Measurements from ENCODE around the gene GRPEL1.

GRPEL1 gene

DNA sequence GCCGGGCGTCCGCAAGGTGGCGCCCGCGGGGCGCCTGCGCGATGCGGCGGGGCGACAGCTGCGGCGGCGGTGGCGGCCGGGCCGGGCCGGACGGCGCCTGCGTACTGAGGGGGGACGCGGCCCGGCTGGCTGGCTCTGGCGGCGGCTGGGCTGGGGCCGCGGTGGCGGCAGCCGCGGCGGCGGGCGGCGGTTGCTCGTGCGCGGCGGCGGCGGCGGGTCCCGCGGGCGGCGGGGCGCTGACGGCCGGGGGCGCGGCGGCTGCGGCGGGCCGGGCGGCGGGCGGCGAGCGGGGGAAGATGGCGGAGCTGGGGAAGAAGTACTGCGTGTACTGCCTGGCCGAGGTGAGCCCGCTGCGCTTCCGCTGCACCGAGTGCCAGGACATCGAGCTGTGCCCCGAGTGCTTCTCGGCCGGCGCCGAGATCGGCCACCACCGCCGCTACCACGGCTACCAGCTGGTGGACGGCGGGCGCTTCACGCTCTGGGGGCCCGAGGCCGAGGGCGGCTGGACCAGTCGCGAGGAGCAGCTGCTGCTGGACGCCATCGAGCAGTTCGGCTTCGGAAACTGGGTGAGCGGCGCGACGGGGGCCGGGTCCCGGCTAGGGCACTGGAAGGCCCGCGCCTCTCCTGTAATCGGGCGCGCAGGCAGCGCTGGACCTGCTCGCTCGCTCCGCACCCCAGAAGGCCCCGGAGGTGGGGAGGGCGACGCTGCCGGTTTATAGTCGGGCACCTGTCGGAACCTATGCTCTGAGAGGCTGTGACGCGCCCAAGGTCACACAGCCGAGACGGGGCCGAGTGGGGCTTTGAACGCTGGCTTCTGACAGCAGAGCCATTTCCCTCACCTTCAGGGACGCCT, 24.4 kb downstream of the GRPEL1 start, which contains the start of gene TADA2B:
TADA2B (plus strand) TSS at position 89 of the 853 bp plus-strand sequence; CDS start at position 297, 208 bp downstream.
- DNase-seq, result peak; percentile 75

- peak; percentile 99 for DNase-seq
These were observed 25.2 kb downstream of the GRPEL1 start for GRCh38 chr4:7042503-7043283.

- DNase-seq, result peak; percentile 64
These were observed 25.9 kb downstream of the GRPEL1 start for GRCh38 chr4:7041801-7042502.

DNA sequence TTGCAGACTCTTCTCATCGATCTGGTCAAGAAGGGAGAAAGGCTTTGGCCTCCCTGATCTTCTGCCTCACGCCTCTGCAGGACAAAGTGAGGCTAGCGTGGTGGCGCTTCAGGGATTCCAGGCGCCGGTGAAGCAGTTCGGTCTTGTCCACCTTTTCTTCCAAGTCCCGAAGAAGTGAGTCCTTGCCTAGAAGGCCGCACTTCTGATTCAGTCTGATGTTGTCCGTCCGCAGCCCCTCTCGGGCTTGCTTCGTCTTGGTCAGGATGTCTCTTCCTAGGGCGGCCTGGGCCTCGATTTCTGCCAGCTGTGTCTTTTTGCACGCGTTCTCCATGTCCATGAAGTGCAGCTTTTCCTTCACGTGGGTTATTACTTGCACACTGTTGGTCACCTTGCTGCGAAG, 26.6 kb downstream of the GRPEL1 start:
- DNase-seq, result no peak

GRCh38 chr4:7040765-7041164, 27.1 kb downstream of the GRPEL1 start:
- DNase-seq, result no peak

- no peak for DNase-seq
These were observed 30.4 kb downstream of the GRPEL1 start for GRCh38 chr4:7037425-7037824.

- no peak for DNase-seq
These were observed 33.4 kb downstream of the GRPEL1 start for GRCh38 chr4:7034262-7035081.

GRCh38 chr4:7032596-7032995, 35.3 kb downstream of the GRPEL1 start:
- DNase-seq, result no peak

- no peak for DNase-seq
These were observed 36.1 kb downstream of the GRPEL1 start for GRCh38 chr4:7031558-7032449.

- no peak for DNase-seq
These were observed 37.0 kb downstream of the GRPEL1 start for GRCh38 chr4:7030856-7031255.

GRCh38 chr4:7029921-7030320, 37.9 kb downstream of the GRPEL1 start:
- DNase-seq, result no peak

GRCh38 chr4:7029212-7029611, 38.7 kb downstream of the GRPEL1 start:
- DNase-seq, result no peak

DNA sequence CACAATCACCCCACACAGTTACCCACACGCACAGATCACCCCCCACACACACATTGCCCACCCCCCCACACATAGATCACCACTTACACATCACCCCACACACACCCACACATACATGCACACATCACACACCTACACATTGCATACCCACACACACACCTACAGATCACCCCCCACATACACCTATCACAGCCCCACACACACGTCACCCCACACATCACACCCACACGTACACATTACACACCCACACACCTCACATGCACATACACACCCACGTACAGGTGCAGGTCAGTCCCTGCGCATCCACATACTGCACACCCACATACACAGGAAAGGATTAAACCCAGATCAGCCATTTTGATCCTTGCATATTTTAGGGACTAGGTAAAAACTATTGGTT, 40.0 kb downstream of the GRPEL1 start:
- DNase-seq, result no peak

GRCh38 chr4:7027284-7027683, 40.6 kb downstream of the GRPEL1 start:
- DNase-seq, result no peak

DNA sequence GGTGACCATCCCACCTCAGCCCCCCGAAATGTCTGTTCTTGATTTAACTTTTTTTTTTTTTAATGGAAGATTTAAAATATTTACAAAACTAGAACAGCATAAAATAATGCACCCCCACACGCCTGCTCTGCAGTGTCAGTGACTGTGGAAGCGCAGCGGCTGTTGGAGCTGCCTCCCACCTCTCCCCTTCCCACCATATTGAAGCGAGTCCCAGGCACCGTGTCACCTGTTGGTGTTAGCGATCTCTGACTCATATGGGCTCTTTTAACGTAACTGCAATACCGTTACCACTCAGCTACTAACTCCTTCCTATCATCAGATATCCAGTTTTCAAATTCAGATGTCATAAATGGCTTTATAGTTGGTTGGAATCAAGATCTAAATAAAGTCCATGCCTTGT, 41.8 kb downstream of the GRPEL1 start:
- DNase-seq, result no peak

GRCh38 chr4:7025040-7025602, 42.7 kb downstream of the GRPEL1 start:
- no peak for DNase-seq

- no peak for DNase-seq
These were observed 43.5 kb downstream of the GRPEL1 start for GRCh38 chr4:7024336-7024890.

GRCh38 chr4:7023901-7024300, 44.0 kb downstream of the GRPEL1 start:
- DNase-seq, result no peak

DNA sequence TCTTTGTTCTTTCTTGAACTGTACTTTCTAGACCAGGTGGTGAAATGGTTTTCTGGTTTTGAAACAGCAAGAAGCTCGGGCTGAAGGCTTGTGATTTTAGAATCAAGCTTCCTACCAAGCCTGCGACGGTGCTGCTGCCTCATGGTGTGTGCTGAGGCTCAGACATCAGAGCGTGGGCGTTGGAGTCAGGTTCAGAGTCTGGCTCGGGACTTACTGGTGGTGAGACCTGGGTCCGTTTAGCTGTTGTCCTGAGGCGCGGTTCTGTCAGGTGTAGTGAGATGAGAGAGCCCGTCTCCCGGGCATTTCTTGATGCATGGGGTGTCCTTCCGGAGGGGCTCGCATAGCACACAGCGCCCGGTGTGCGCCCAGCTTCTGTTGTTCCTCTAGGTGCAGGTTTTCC, 44.4 kb downstream of the GRPEL1 start:
- DNase-seq, result no peak

DNA sequence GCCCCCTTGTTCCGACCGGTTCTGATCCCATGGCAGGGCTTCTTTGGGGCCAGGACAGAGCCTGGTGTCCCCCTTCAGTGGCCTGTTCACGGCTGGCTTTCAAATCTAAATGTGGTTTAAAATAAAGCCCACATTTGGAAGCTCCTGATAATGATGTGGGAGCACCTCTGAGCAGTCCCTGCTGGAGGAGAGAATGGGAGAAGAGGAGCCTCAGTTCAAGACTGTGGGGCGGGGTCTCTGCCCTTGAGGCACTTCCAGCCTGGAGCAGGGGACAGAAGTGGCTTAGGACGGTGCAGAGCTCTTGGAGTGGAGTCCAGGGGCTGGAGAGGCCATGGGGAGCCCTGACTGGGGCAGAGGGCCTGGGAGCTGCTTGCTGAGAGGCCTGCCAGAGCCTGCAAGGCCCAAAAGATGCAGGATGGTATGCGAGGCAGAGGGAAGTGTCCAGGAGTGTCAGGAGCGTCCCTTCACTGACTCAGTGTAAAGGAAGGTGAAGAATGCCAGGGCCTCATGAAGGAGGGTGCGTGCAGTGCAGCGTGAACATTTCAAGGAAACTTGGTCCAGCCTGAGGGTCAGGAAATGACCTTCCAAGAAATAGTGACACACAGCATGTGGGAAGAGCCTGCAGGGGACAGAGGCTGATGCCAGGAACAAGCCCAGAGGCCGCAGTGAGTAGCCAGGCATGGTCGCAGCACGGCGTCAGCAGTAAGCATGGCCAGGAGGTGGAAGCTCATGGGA, 45.8 kb downstream of the GRPEL1 start:
- no peak for DNase-seq
